Liver (tissue), 3 donors: ENCODE results near the gene SERPINB8.

Experiments used
- GABPA ChIP-seq, 2 donors: IDR thresholded peaks in 1 of 2; conservative IDR thresholded peaks in 1 of 2; 2 replicates each; pipeline ENCODE4 v1.6.1; 2016; ENCODE audit warnings: antibody characterized with exemption in 2 of 2, mild to moderate bottlenecking in 1 of 2, moderate library complexity in 1 of 2
- YY1 ChIP-seq: IDR thresholded peaks from 2 replicates; pipeline ENCODE4 v1.6.1; 2016; ENCODE audit warnings: antibody characterized with exemption, mild to moderate bottlenecking
- TF ChIP-seq, protein P1 (sequence below): IDR thresholded peaks from 2 replicates; pipeline ENCODE4 v1.6.1; 2016; ENCODE audit warnings: antibody characterized with exemption
- TF ChIP-seq, protein P2 (sequence below): fragments of 150-350 bp; IDR thresholded peaks from 2 replicates; pipeline ENCODE4 v1.5.1; 2017; ENCODE audit warnings: improper control_type of control experiment, low read depth, low read length; ENCODE audit not compliant: missing input control
- donor health status: healthy.
- donor health status: healthy.

DNA sequence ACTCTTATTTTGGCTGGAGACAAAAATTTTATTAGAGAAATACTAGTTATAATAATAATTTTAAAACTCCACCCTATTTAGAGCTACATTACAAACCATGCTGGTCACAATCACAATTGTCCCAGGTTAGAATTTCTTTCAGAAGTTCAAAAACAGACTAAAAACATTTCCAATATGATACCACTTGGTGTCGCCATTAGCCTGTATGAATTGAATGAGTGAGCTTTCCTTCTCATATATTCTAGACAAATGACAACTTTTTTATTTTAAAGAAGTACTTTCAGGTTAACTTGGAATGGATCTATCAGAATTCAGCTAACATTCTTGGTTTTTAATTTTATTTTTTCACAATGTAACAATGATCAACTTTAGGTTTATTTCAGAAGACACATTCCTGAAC is 48.0 kb downstream of the SERPINB8 start:
- TF ChIP-seq, protein P1, sequence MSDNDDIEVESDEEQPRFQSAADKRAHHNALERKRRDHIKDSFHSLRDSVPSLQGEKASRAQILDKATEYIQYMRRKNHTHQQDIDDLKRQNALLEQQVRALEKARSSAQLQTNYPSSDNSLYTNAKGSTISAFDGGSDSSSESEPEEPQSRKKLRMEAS = no peak
- TF ChIP-seq, protein P2, sequence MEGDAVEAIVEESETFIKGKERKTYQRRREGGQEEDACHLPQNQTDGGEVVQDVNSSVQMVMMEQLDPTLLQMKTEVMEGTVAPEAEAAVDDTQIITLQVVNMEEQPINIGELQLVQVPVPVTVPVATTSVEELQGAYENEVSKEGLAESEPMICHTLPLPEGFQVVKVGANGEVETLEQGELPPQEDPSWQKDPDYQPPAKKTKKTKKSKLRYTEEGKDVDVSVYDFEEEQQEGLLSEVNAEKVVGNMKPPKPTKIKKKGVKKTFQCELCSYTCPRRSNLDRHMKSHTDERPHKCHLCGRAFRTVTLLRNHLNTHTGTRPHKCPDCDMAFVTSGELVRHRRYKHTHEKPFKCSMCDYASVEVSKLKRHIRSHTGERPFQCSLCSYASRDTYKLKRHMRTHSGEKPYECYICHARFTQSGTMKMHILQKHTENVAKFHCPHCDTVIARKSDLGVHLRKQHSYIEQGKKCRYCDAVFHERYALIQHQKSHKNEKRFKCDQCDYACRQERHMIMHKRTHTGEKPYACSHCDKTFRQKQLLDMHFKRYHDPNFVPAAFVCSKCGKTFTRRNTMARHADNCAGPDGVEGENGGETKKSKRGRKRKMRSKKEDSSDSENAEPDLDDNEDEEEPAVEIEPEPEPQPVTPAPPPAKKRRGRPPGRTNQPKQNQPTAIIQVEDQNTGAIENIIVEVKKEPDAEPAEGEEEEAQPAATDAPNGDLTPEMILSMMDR = peak; percentile 32
- no peak for TF ChIP-seq YY1
- no peak for TF ChIP-seq GABPA (IDR thresholded peaks at IDR 0.05 in 1 of 2, conservative IDR thresholded peaks at IDR 0.05 in 1 of 2)
